Measurements from ENCODE around the gene FLOT1. TPM values are rescaled to one million over a fixed set of nuclear protein-coding genes. Genes with fewer than 3 reads are reported as not detected.
A peak's percentile ranks its signal among the peaks of the same experiment; 100 is the strongest.
"Not testable (repeated sequence)": the region's sequence is repeated elsewhere in the genome, so short reads cannot be mapped to it uniquely, and the experiment has no call there.

Gene FLOT1
- total and polyA plus RNA-seq, 4 donors, result 153 to 222 (median 192) TPM

GRCh38 chr6:30769853-30770524, 27.5 kb upstream of the FLOT1 start:
- no peak overlapping the region for H3K4me3 ChIP-seq (ENCODE audit: low read length in 2 of 2)
- peak overlapping the region in 1 of 2 donors; percentile 52 for H3K27ac ChIP-seq (ENCODE audit: low read depth in 1 of 2, low read length in 2 of 2)
- no peaks in the 10 kb centered on the region for H3K27me3 ChIP-seq (ENCODE audit: control insufficient read depth in 1 of 2, insufficient read depth in 2 of 2, low read length in 1 of 2)
- H3K36me3 ChIP-seq (ENCODE audit: control insufficient read depth in 1 of 2, insufficient read depth in 2 of 2, low read length in 1 of 2), result no peaks in the 10 kb centered on the region
- 39 to 53% methylated on average over 5 of the region's 5 CpGs for WGBS, 2 donors
- H3K4me1 ChIP-seq (ENCODE audit: control insufficient read depth in 1 of 2, insufficient read depth in 2 of 2, low read length in 2 of 2), result peaks cover 0 to 4% of the 10 kb centered on the region in 2 donors
- H3K9me3 ChIP-seq (ENCODE audit: control insufficient read depth, low read length), result no peaks in the 10 kb centered on the region
- no peak for ATAC-seq (ENCODE audit: low FRiP score)
- intact Hi-C loops (cut with DNase I), result no loop called here
- no peak for DNase-seq

GRCh38 chr6:30769088-30769852, 26.8 kb upstream of the FLOT1 start:
- Histone ChIP-seq H3K27ac (ENCODE audit: low read depth in 1 of 2, low read length in 2 of 2) (peak overlapping the region in 1 of 2 donors; percentile 66), H3K36me3 (ENCODE audit: control insufficient read depth in 1 of 2, insufficient read depth in 2 of 2, low read length in 1 of 2) (no peaks in the 10 kb centered on the region), H3K4me3 (ENCODE audit: low read length in 2 of 2) (no peak overlapping the region), H3K9me3 (ENCODE audit: control insufficient read depth, low read length) (no peaks in the 10 kb centered on the region), H3K4me1 (ENCODE audit: control insufficient read depth in 1 of 2, insufficient read depth in 2 of 2, low read length in 2 of 2) (peaks cover 0 to 4% of the 10 kb centered on the region in 2 donors), H3K27me3 (ENCODE audit: control insufficient read depth in 1 of 2, insufficient read depth in 2 of 2, low read length in 1 of 2) (no peaks in the 10 kb centered on the region)
- ATAC-seq (ENCODE audit: low FRiP score) (peak; percentile 81), DNase-seq (peak; percentile 84 to 91)
- intact Hi-C loops (cut with DNase I), result no loop called here
- WGBS, 2 donors, result 27 to 35% methylated on average over 16 of the region's 16 CpGs

GRCh38 chr6:30768634-30769087, 26.2 kb upstream of the FLOT1 start:
- WGBS, 2 donors, result 97 to 98% methylated on average over 4 of the region's 4 CpGs
- H3K4me1 ChIP-seq (ENCODE audit: control insufficient read depth in 1 of 2, insufficient read depth in 2 of 2, low read length in 2 of 2), result peaks cover 0 to 4% of the 10 kb centered on the region in 2 donors
- ATAC-seq (ENCODE audit: low FRiP score), result peak; percentile 6
- H3K4me3 ChIP-seq (ENCODE audit: low read length in 2 of 2), result no peak overlapping the region
- DNase-seq, result peak in 1 of 2 donors; percentile 67
- no peaks in the 10 kb centered on the region for H3K27me3 ChIP-seq (ENCODE audit: control insufficient read depth in 1 of 2, insufficient read depth in 2 of 2, low read length in 1 of 2)
- intact Hi-C loops (cut with DNase I), result no loop called here
- H3K27ac ChIP-seq (ENCODE audit: low read depth in 1 of 2, low read length in 2 of 2), result no peak overlapping the region
- H3K9me3 ChIP-seq (ENCODE audit: control insufficient read depth, low read length), result no peaks in the 10 kb centered on the region
- H3K36me3 ChIP-seq (ENCODE audit: control insufficient read depth in 1 of 2, insufficient read depth in 2 of 2, low read length in 1 of 2), result no peaks in the 10 kb centered on the region

- Histone ChIP-seq H3K4me3 (ENCODE audit: low read length in 2 of 2) (no peak overlapping the region), H3K4me1 (ENCODE audit: control insufficient read depth in 1 of 2, insufficient read depth in 2 of 2, low read length in 2 of 2) (peaks cover 0 to 4% of the 10 kb centered on the region in 2 donors), H3K36me3 (ENCODE audit: control insufficient read depth in 1 of 2, insufficient read depth in 2 of 2, low read length in 1 of 2) (no peaks in the 10 kb centered on the region), H3K9me3 (ENCODE audit: control insufficient read depth, low read length) (no peaks in the 10 kb centered on the region), H3K27me3 (ENCODE audit: control insufficient read depth in 1 of 2, insufficient read depth in 2 of 2, low read length in 1 of 2) (no peaks in the 10 kb centered on the region), H3K27ac (ENCODE audit: low read depth in 1 of 2, low read length in 2 of 2) (no peak overlapping the region)
- 100% methylated on average over 1 of the region's 1 CpG for whole genome bisulfite sequencing, 2 donors
- no peak for ATAC-seq (ENCODE audit: low FRiP score)
- DNase-seq, result no peak
- intact Hi-C loops (cut with DNase I), result no loop called here
Measured at GRCh38 chr6:30767944-30768301, 25.4 kb upstream of the FLOT1 start.

- Histone ChIP-seq H3K27ac (ENCODE audit: low read depth in 1 of 2, low read length in 2 of 2) (no peak overlapping the region), H3K9me3 (ENCODE audit: control insufficient read depth, low read length) (no peaks in the 10 kb centered on the region), H3K27me3 (ENCODE audit: control insufficient read depth in 1 of 2, insufficient read depth in 2 of 2, low read length in 1 of 2) (no peaks in the 10 kb centered on the region), H3K36me3 (ENCODE audit: control insufficient read depth in 1 of 2, insufficient read depth in 2 of 2, low read length in 1 of 2) (no peaks in the 10 kb centered on the region), H3K4me1 (ENCODE audit: control insufficient read depth in 1 of 2, insufficient read depth in 2 of 2, low read length in 2 of 2) (peaks cover 0 to 4% of the 10 kb centered on the region in 2 donors), H3K4me3 (ENCODE audit: low read length in 2 of 2) (no peak overlapping the region)
- no peak for ATAC-seq (ENCODE audit: low FRiP score)
- WGBS, 2 donors, result 93 to 94% methylated on average over 9 of the region's 9 CpGs
- intact Hi-C loops (cut with DNase I), result no loop called here
- peak in 1 of 2 donors; percentile 12 for DNase-seq
Measured at GRCh38 chr6:30767158-30767943, 24.9 kb upstream of the FLOT1 start.

- peak in 1 of 2 donors; percentile 23 for DNase-seq
- ATAC-seq (ENCODE audit: low FRiP score), result no peak
- WGBS, 2 donors, result 88% methylated on average over 6 of the region's 6 CpGs
- H3K4me3 ChIP-seq (ENCODE audit: low read length in 2 of 2), result no peak overlapping the region
- H3K27me3 ChIP-seq (ENCODE audit: control insufficient read depth in 1 of 2, insufficient read depth in 2 of 2, low read length in 1 of 2), result no peaks in the 10 kb centered on the region
- no peaks in the 10 kb centered on the region for H3K36me3 ChIP-seq (ENCODE audit: control insufficient read depth in 1 of 2, insufficient read depth in 2 of 2, low read length in 1 of 2)
- H3K9me3 ChIP-seq (ENCODE audit: control insufficient read depth, low read length), result no peaks in the 10 kb centered on the region
- intact Hi-C loops (cut with DNase I), result no loop called here
- peaks cover 0 to 4% of the 10 kb centered on the region in 2 donors for H3K4me1 ChIP-seq (ENCODE audit: control insufficient read depth in 1 of 2, insufficient read depth in 2 of 2, low read length in 2 of 2)
- no peak overlapping the region for H3K27ac ChIP-seq (ENCODE audit: low read depth in 1 of 2, low read length in 2 of 2)
Measured at GRCh38 chr6:30766461-30767157, 24.1 kb upstream of the FLOT1 start.

- 81 to 84% methylated on average over 1 of the region's 1 CpG for WGBS, 2 donors
- H3K27me3 ChIP-seq (ENCODE audit: control insufficient read depth in 1 of 2, insufficient read depth in 2 of 2, low read length in 1 of 2); DNase-seq; H3K27ac ChIP-seq (ENCODE audit: low read depth in 1 of 2, low read length in 2 of 2); H3K4me3 ChIP-seq (ENCODE audit: low read length in 2 of 2); H3K36me3 ChIP-seq (ENCODE audit: control insufficient read depth in 1 of 2, insufficient read depth in 2 of 2, low read length in 1 of 2); H3K4me1 ChIP-seq (ENCODE audit: control insufficient read depth in 1 of 2, insufficient read depth in 2 of 2, low read length in 2 of 2); ATAC-seq (ENCODE audit: low FRiP score); H3K9me3 ChIP-seq (ENCODE audit: control insufficient read depth, low read length); intact Hi-C loops (cut with DNase I): not testable (repeated sequence)
Measured at GRCh38 chr6:30765495-30765894, 23.0 kb upstream of the FLOT1 start.

- H3K36me3 ChIP-seq (ENCODE audit: control insufficient read depth in 1 of 2, insufficient read depth in 2 of 2, low read length in 1 of 2); intact Hi-C loops (cut with DNase I); DNase-seq; H3K9me3 ChIP-seq (ENCODE audit: control insufficient read depth, low read length); H3K4me1 ChIP-seq (ENCODE audit: control insufficient read depth in 1 of 2, insufficient read depth in 2 of 2, low read length in 2 of 2); H3K27ac ChIP-seq (ENCODE audit: low read depth in 1 of 2, low read length in 2 of 2); H3K27me3 ChIP-seq (ENCODE audit: control insufficient read depth in 1 of 2, insufficient read depth in 2 of 2, low read length in 1 of 2); ATAC-seq (ENCODE audit: low FRiP score); H3K4me3 ChIP-seq (ENCODE audit: low read length in 2 of 2): not testable (repeated sequence)
- WGBS, 2 donors, result 71 to 73% methylated on average over 13 of the region's 13 CpGs
Measured at GRCh38 chr6:30764490-30765043, 22.1 kb upstream of the FLOT1 start.
